GM13976 (cell line): ENCODE results near the gene PLXDC1.
A peak's percentile ranks its signal among the peaks of the same experiment; 100 is the strongest.

Experiments
- DNase-seq: peaks from one replicate; pipeline ENCODE4 v3.0.0; 2012; ENCODE audit warnings: low spot score
- CTCF ChIP-seq: IDR thresholded peaks from 2 replicates; pipeline ENCODE4 v1.5.1; 2012; ENCODE audit warnings: borderline replicate concordance, mild to moderate bottlenecking; ENCODE audit not compliant: insufficient read depth; ENCODE audit errors: extremely low read depth, missing control alignments, control extremely low read depth
- in situ Hi-C: fragments of 300-500 bp; cut with MboI; formaldehyde crosslinking; loops from one replicate; pipeline ENCODE4 v1.12.0; 2022; ENCODE audit warnings: low sequenced_read_pairs, mixed read lengths, inconsistent platforms; ENCODE audit not compliant: unreplicated experiment

PLXDC1 gene

GRCh38 chr17:39151150-39151942 is at the start of gene PLXDC1:
Gene PLXDC1, minus strand, starts transcription at chr17:39151637. Its CDS starts 200 bp downstream, at chr17:39151437.
- DNase-seq, result no peak
- TF ChIP-seq CTCF, result no peak
- in situ Hi-C loops, result loop anchor here (10.0 kb wide), 1 partner anchor 167 kb away; no protein-coding TSS in a partner anchor

- DNase-seq, result no peak
- in situ Hi-C loops, result no loop called here
- no peak for TF ChIP-seq CTCF
Observed at GRCh38 chr17:39200957-39201510, 49.6 kb upstream of the PLXDC1 start.

GRCh38 chr17:39200070-39200879 is 48.8 kb upstream of the PLXDC1 start, which contains the start of gene RPL19:
Gene RPL19, plus strand, starts transcription at chr17:39200283. Its CDS starts 62 bp downstream, at chr17:39200345.
- peak; percentile 93 for DNase-seq
- TF ChIP-seq CTCF, result no peak

DNA sequence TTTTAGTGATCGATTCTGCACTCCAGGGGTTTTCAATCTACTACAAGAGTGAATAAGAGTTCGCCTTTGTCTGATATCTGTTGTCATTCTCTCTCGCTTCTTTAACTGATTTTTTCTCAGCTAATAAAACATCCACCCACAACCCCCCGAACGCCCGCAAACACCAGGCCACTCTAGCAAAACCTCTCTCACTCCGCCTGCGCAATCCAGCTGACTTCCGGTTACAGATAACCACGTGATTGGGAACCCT is 48.3 kb upstream of the PLXDC1 start:
- peak; percentile 94 for DNase-seq
- TF ChIP-seq CTCF, result no peak
- in situ Hi-C loops, result no loop called here

More at GRCh38 chr17:39200070-39200879, 48.8 kb upstream of the PLXDC1 start, which contains the start of gene RPL19:
- in situ Hi-C loops, result no loop called here

DNA sequence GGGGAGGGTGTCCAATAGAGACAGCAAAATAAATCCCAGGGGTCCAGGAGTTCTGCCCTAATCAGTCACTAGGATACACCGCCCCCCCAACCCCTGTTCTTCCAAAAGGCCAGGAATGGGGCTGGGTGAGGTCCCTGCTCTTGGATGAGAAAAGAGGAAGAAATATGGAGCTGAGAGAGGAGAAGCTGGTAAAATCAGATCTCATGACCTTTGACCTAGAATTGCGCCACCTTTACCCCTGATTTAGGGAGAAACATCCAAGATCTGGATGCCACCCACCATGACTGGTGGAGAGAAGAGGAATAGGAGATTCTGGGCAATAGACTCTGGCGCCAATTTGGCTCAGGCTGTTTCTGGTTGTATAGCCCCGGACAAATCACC is 46.7 kb upstream of the PLXDC1 start:
- no peak for DNase-seq
- in situ Hi-C loops, result no loop called here
- no peak for TF ChIP-seq CTCF

DNA sequence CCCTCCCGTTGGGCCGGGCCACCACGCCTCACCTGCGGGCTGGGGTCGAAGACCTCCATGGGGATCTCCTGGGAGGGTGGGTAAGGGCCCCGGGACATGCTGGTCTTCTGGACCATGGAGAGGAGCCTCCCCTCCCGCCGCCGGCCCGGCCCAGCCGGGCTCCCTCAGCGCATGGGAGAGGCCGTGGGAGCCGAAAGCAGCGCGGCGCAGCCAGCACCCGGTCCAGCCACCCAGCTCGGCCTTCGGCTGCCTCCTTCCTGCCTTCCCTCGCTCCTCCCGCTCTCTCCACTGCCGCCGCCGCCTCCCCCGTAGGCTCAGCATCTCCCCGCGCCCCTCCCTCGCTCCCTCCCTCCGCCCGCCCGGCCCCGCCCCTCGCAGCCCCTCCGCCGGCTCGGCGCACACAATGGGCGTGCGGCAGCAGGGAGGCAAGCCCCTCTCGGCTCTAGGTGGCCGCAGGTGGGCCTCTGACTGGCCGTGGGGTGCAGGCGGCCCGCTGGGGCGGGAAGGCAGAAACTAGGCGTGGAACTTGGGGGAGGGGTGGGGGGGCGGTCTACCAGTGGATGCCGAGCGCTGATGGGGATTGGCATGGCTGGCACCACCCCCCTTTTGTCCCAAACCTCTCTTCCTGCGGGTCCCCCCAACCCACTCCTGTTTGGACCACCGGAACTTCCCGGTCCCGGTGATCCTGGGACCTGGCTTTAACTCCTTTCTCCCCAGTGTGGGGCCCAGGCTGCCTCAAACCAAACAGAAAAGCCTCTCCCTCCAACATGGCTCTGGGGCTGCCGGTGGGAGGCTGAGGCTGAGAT is 46.1 kb upstream of the PLXDC1 start, which contains the start of gene CACNB1:
TSS of gene CACNB1 (minus strand) at position 290 of the 806 bp plus-strand sequence. CDS start at position 116, 174 bp downstream.
- no peak for TF ChIP-seq CTCF
- DNase-seq, result peak; percentile 92
- in situ Hi-C loops, result no loop called here
